GM12874 (cell line): ENCODE results near the gene TAF6.

ENCODE experiments used
- TF ChIP-seq, protein P1 (sequence below): IDR thresholded peaks from 2 replicates; pipeline ENCODE4 v1.5.1; 2011; ENCODE audit warnings: low read depth, mild to moderate bottlenecking, control low read depth, low read length, moderate library complexity; ENCODE audit not compliant: insufficient read depth

Gene TAF6

DNA sequence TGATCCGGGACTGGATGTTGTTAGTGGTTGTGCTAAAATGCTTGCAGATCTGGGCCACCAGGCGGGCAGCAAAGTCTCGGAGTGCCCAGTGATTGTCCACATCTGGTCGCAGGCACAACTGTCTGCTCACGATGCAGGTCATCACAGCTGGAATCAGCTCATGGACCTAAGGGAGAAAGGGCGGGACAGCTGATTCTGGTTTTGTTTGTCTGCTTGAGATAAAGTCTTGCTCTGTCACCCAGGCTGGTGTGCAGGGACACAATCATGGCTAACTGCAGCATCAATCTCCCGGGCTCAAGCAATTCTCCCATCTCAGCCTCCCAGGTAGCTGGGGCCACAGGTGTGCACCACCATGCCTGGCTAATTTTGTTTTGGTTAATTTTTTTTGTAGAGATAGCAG lies 8.0 kb downstream of the TAF6 start:
- TF ChIP-seq, protein P1, sequence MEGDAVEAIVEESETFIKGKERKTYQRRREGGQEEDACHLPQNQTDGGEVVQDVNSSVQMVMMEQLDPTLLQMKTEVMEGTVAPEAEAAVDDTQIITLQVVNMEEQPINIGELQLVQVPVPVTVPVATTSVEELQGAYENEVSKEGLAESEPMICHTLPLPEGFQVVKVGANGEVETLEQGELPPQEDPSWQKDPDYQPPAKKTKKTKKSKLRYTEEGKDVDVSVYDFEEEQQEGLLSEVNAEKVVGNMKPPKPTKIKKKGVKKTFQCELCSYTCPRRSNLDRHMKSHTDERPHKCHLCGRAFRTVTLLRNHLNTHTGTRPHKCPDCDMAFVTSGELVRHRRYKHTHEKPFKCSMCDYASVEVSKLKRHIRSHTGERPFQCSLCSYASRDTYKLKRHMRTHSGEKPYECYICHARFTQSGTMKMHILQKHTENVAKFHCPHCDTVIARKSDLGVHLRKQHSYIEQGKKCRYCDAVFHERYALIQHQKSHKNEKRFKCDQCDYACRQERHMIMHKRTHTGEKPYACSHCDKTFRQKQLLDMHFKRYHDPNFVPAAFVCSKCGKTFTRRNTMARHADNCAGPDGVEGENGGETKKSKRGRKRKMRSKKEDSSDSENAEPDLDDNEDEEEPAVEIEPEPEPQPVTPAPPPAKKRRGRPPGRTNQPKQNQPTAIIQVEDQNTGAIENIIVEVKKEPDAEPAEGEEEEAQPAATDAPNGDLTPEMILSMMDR = no peak

DNA sequence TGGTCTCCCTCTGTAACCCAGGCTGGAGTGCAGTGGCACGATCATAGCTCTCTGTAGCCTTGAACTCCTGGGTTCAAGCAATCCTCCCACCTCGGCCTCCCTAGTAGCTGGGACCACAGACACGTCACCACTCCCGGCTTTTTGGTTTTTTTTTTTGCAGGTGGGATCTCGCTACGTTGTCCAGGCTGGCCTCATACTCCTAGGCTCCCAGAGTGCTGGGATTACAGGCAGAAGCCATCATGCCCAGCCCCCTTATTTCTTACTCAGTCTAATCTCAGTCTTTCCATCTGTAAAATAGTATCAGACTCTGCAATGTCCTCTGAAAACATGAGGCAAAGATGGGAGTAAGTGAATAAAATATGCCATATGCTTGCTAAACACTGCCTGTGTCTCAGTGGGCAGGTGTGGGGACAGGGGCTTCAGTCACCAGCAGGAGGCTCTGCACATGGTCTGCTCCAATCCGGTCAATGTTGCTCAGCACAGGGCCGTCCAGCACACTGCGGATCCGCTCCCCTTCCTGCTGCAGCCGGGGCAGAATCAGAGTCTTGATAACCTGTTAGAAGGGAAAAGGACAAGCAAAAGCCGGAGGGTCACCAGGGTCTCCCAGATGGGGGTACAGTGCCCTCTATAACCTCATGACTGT lies 9.5 kb downstream of the TAF6 start:
- TF ChIP-seq, protein P1 = no peak

DNA sequence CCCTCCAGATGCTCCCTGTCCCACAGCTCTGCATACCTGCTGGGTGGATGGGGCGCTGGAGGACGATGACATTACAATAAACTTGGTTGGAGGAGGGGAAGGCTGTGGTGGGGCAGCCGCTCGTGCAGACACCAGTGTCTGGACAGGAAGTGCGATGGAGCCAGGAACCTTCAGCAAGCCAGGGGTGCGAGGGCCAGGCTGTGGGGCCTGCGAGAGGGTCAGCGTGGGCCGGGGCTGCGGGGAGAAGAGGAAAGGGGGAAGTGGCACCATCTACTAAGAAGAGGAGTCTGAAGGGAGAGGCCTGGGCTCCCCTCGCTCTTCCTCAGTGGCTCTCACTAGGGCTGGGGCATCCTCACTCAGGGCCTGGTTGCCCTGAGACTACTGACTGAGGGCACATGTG lies 11.3 kb downstream of the TAF6 start:
- TF ChIP-seq, protein P1 = no peak

DNA sequence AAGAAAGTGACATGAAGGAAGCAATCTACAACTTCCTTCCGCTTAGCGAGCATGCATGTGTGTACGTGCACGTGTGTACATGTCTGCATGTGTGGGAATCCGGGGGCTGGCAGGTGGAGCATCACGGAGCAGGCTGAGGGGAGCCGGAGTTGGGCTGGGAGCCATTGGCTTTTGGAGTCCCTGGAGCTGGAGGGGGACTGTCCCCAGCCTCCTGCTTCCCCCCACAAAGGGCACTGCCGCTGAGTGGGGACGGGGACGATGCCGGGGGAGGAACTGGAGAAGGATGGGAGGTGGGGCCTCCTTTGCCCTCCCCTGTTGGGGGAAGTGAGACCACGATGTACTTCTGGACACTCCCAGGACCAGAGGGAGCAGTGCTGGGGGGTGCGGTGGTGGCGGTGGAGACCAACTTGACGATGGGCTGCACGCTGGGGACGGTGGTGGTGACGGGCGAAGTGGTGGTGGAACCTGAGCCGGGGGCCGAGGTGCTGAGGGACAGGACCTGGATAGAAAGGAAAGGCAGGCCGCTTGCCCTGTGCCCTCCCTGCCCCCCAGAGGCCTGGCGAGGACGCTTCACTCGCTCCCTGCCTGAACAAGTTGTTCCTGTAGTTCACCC lies 11.9 kb downstream of the TAF6 start:
- TF ChIP-seq, protein P1 = no peak

DNA sequence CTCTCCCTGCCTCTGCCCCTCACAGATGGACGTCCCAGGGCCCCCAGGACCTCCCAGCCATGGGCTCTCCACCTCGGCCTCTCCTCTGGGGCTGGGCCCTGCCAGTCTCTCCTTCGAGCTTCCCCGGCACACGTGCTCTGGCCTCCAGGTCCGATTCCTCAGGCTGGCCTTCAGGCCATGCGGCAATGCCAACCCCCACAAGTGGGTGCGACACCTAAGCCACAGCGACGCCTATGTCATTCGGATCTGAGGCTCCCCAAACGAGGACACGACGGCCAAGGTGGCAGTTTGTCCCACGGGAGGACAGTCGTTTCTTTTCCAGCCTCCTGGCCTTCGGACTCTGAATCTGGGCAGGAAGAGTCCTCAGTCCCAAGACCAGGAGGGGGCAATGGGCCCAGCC lies 12.5 kb downstream of the TAF6 start:
- TF ChIP-seq, protein P1 = no peak

DNA sequence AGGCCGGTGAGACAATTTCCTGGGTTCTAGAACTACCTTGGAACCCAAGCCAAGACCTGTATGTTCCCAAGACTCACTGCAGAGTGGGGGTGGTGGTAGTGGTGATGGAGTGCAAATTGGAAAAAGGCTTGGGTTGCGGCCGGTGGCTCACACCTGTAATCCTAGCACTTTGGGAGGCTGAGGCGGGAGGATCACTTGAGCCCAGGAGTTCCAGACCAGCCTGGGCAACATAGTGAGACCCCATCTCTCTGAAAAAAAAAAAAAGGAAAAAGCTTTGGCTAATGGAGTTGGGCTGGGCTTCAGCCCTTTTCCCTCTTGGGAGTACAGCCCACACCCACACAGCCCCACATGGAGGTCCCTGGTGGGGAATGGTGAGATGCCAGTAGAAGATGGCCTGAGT lies 13.6 kb downstream of the TAF6 start:
- TF ChIP-seq, protein P1 = no peak

DNA sequence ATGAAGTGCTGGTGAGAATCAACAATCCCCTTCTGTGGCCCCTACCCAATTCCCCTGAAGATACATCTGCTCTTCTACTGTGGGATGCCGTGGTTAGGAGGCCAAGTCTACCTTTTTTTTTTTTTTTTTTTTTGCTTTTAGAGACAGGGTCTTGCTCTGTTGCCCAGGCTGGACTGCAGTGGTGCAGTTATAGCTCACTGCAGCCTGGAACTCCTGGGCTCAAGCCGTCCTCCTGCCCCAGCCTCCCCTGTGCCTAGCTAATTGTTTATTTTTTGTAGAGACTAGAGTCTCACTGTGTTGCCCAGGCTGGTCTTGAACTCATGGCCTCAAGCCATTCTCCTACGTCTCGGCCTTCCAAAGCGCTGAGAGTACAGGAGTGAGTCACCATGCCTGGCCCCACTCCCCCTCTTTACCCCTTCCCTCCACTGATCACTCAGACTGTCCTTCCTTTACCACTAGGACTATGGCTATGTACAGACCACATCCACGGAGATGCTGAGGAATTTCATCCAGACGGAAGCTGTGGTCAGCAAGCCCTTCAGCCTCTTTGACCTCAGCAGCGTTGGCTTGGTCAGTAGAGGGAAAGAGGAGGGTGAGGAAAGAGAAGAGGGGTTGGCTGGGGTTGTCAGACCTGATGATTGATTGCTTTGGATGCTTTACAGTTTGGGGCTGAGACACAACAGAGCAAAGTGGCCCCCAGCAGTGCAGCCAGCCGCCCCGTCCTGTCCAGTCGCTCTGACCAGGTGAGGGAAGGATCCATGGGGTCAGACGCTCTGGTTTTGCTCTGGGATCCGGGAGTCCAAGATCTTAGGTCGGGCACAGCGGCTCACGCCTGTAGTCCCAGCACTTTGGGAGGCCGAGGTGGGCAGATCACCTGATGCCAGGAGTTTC lies 16.0 kb downstream of the TAF6 start:
- TF ChIP-seq, protein P1 = no peak
